ENCODE data around the gene KANK3. TPM values are rescaled to one million over a fixed set of nuclear protein-coding genes. Genes with fewer than 3 reads are reported as not detected.

KANK3 gene
- total and polyA plus RNA-seq, 9 of the 15 experiments (the other 6 are each of a cell fraction or from before 2014, with no cell fraction given): 0.03 to 0.40 (median 0.08) TPM; not detected in 6

GRCh38 chr19:8355631-8356402 lies 12.8 kb upstream of the KANK3 start (continued):
- TF ChIP-seq CTBP1 (IDR thresholded peaks at IDR 0.05; ENCODE audit: borderline replicate concordance) (peak; percentile 86), ZNF316 (IDR thresholded peaks at IDR 0.05) (peak; percentile 69), UBTF (IDR thresholded peaks at IDR 0.05; ENCODE audit: borderline replicate concordance in 1 of 2, low read depth in 2 of 2, low read length in 2 of 2) (peak in 1 of 2 experiments; percentile 75; a peak in 1 of 4 replicates), GABPB1 (CRISPR knock-in tag; IDR thresholded peaks at IDR 0.05) (peak; percentile 5; the same call in 1 of the 2 replicates), ZKSCAN3 (CRISPR knock-in tag; IDR thresholded peaks at IDR 0.05) (no peak), PRDM10 (IDR thresholded peaks at IDR 0.05; ENCODE audit: partially characterized antibody) (peak; percentile 44), MBD2 (IDR thresholded peaks at IDR 0.05; ENCODE audit: borderline replicate concordance, low read depth) (peak; percentile 38; the same call in 1 of the 2 replicates), HMBOX1 (IDR thresholded peaks at IDR 0.05) (peak; percentile 95), TFAP4 (CRISPR knock-in tag; IDR thresholded peaks at IDR 0.05; ENCODE audit: borderline replicate concordance) (peak; percentile 41), MTA3 (IDR thresholded peaks at IDR 0.05; ENCODE audit: borderline replicate concordance) (0 out of 2 replicates have a peak, but pooled peaks have one; percentile 31), C11orf30 (IDR thresholded peaks at IDR 0.05; ENCODE audit: low read depth) (peak; percentile 48; the same call in 1 of the 2 replicates), CREBBP (IDR thresholded peaks at IDR 0.05; ENCODE audit: low read depth, low read length) (no peak), HDAC2 (IDR thresholded peaks at IDR 0.05) (no peak; the same call in 1 of the 2 replicates), EP300 (IDR thresholded peaks at IDR 0.05; ENCODE audit: low read length) (0 out of 2 replicates have a peak, but pooled peaks have one; percentile 14), CEBPB (tag; IDR thresholded peaks at IDR 0.05) (0 out of 2 replicates have a peak, but pooled peaks have one; percentile 35), ATF4 (CRISPR knock-in tag; IDR thresholded peaks at IDR 0.05) (no peak), ELK3 (CRISPR knock-in tag; IDR thresholded peaks at IDR 0.05) (no peak), EGR1 (conservative IDR thresholded peaks at IDR 0.05) (peak; percentile 83)

All from K562 (cell line).